Stimulated activated naive B cell treated with anti-CD40 and anti-IgM and Interleukin-4, amounts not matched to agents 10 μg/mL and 1 μg/mL and 100 μg/mL, for 72 hours (primary cell): ENCODE measurements around the gene UNC5A.

Experiments
- ATAC-seq, 2 donors: fragments of 150-1000 bp; cut with Tn5 transposase; replicated peaks; 2 replicates each; pipeline ENCODE4 v1.10.0; 2021; ENCODE audit warnings: moderate library complexity in 1 of 2
- DNase-seq: peaks from one replicate; pipeline ENCODE4 v3.0.0; 2021
- H3K27ac Mint-ChIP-seq: one replicate; pipeline ENCODE4 v1.8.0; 2022; ENCODE audit warnings: mild to moderate bottlenecking, mixed read lengths
- H3K27me3 Mint-ChIP-seq, 2 donors: one replicate each; pipeline ENCODE4 v1.8.0; 2022; ENCODE audit warnings: mixed read lengths in 2 of 2
- H3K36me3 Mint-ChIP-seq, 2 donors: one replicate each; pipeline ENCODE4 v1.8.0; 2022; ENCODE audit warnings: mixed read lengths in 2 of 2, mild to moderate bottlenecking in 1 of 2
- H3K4me1 Mint-ChIP-seq, 2 donors: one replicate each; pipeline ENCODE4 v1.8.0; 2022; ENCODE audit warnings: mixed read lengths in 2 of 2, mild to moderate bottlenecking in 1 of 2
- H3K4me3 Mint-ChIP-seq, 2 donors: one replicate each; pipeline ENCODE4 v1.8.0; 2022; ENCODE audit warnings: mild to moderate bottlenecking in 2 of 2, mixed read lengths in 2 of 2, moderate library complexity in 1 of 2
- H3K9me3 Mint-ChIP-seq, 2 donors: one replicate each; pipeline ENCODE4 v1.8.0; 2022; ENCODE audit warnings: mixed read lengths in 2 of 2, mild to moderate bottlenecking in 1 of 2

Gene UNC5A

GRCh38 chr5:176857216-176857893, 47.0 kb downstream of the UNC5A start:
- no peak overlapping the region for H3K27ac Mint-ChIP-seq

GRCh38 chr5:176857894-176858273, 47.5 kb downstream of the UNC5A start:
- H3K27ac Mint-ChIP-seq, result no peak overlapping the region

More at GRCh38 chr5:176857216-176857893, 47.0 kb downstream of the UNC5A start:
- H3K9me3 Mint-ChIP-seq, result no peaks in the 10 kb centered on the region
- H3K4me3 Mint-ChIP-seq, result no peak overlapping the region
- peaks cover 50 to 55% of the 10 kb centered on the region in 2 donors for H3K27me3 Mint-ChIP-seq
- ATAC-seq, result no peak
- no peak for DNase-seq
- no peaks in the 10 kb centered on the region for H3K36me3 Mint-ChIP-seq
- H3K4me1 Mint-ChIP-seq, result peaks cover 1 to 2% of the 10 kb centered on the region in 2 donors

GRCh38 chr5:176859916-176860315, 49.6 kb downstream of the UNC5A start:
- H3K27ac Mint-ChIP-seq, result no peak overlapping the region
- H3K9me3 Mint-ChIP-seq, result no peaks in the 10 kb centered on the region
- H3K36me3 Mint-ChIP-seq, result no peaks in the 10 kb centered on the region
- ATAC-seq (no peak), DNase-seq (no peak)
- peaks cover 53 to 58% of the 10 kb centered on the region in 2 donors for H3K27me3 Mint-ChIP-seq
- no peak overlapping the region for H3K4me3 Mint-ChIP-seq
- peaks cover 7 to 11% of the 10 kb centered on the region in 2 donors for H3K4me1 Mint-ChIP-seq

More at GRCh38 chr5:176857894-176858273, 47.5 kb downstream of the UNC5A start:
- Mint-ChIP-seq H3K36me3 (no peaks in the 10 kb centered on the region), H3K9me3 (no peaks in the 10 kb centered on the region), H3K4me1 (peaks cover 5 to 6% of the 10 kb centered on the region in 2 donors), H3K4me3 (no peak overlapping the region), H3K27me3 (peaks cover 50 to 58% of the 10 kb centered on the region in 2 donors)
- DNase-seq (no peak), ATAC-seq (no peak)

GRCh38 chr5:176860381-176860780, 50.0 kb downstream of the UNC5A start:
- H3K4me1 Mint-ChIP-seq, result peaks cover 7 to 11% of the 10 kb centered on the region in 2 donors
- no peak overlapping the region for H3K4me3 Mint-ChIP-seq
- H3K36me3 Mint-ChIP-seq, result no peaks in the 10 kb centered on the region
- DNase-seq, result no peak
- no peak for ATAC-seq
- peaks cover 50 to 58% of the 10 kb centered on the region in 2 donors for H3K27me3 Mint-ChIP-seq
- H3K27ac Mint-ChIP-seq, result no peak overlapping the region
- H3K9me3 Mint-ChIP-seq, result no peaks in the 10 kb centered on the region

GRCh38 chr5:176861276-176861675, 50.9 kb downstream of the UNC5A start:
- Mint-ChIP-seq H3K9me3 (no peaks in the 10 kb centered on the region), H3K27ac (no peak overlapping the region), H3K4me1 (peaks cover 7 to 11% of the 10 kb centered on the region in 2 donors), H3K27me3 (peaks cover 55 to 65% of the 10 kb centered on the region in 2 donors), H3K36me3 (no peaks in the 10 kb centered on the region), H3K4me3 (no peak overlapping the region)
- no peak for ATAC-seq
- DNase-seq, result no peak

- Mint-ChIP-seq H3K36me3 (no peaks in the 10 kb centered on the region), H3K4me1 (peaks cover 5 to 11% of the 10 kb centered on the region in 2 donors), H3K27me3 (peaks cover 56 to 68% of the 10 kb centered on the region in 2 donors), H3K4me3 (no peak overlapping the region), H3K27ac (no peak overlapping the region), H3K9me3 (no peaks in the 10 kb centered on the region)
- ATAC-seq, result no peak
- DNase-seq, result no peak
These were observed 52.1 kb downstream of the UNC5A start for GRCh38 chr5:176862330-176862995.

GRCh38 chr5:176863041-176863764, 52.8 kb downstream of the UNC5A start:
- DNase-seq (no peak), ATAC-seq (peak in 1 of 2 donors; percentile 36)
- peaks cover 52 to 69% of the 10 kb centered on the region in 2 donors for H3K27me3 Mint-ChIP-seq
- H3K27ac Mint-ChIP-seq, result no peak overlapping the region
- H3K4me1 Mint-ChIP-seq, result peaks cover 5 to 11% of the 10 kb centered on the region in 2 donors
- H3K4me3 Mint-ChIP-seq, result no peak overlapping the region
- H3K9me3 Mint-ChIP-seq, result no peaks in the 10 kb centered on the region
- no peaks in the 10 kb centered on the region for H3K36me3 Mint-ChIP-seq

- no peaks in the 10 kb centered on the region for H3K9me3 Mint-ChIP-seq
- ATAC-seq, result no peak
- DNase-seq, result no peak
- H3K27me3 Mint-ChIP-seq, result peaks cover 47 to 69% of the 10 kb centered on the region in 2 donors
- H3K27ac Mint-ChIP-seq, result no peak overlapping the region
- peaks cover 5 to 11% of the 10 kb centered on the region in 2 donors for H3K4me1 Mint-ChIP-seq
- H3K4me3 Mint-ChIP-seq, result no peak overlapping the region
- no peaks in the 10 kb centered on the region for H3K36me3 Mint-ChIP-seq
These were observed 53.4 kb downstream of the UNC5A start for GRCh38 chr5:176863765-176864098.

- no peak overlapping the region for H3K4me3 Mint-ChIP-seq
- H3K27ac Mint-ChIP-seq, result no peak overlapping the region
- H3K27me3 Mint-ChIP-seq, result peaks cover 47 to 69% of the 10 kb centered on the region in 2 donors
These were observed 54.4 kb downstream of the UNC5A start for GRCh38 chr5:176864755-176865154.

GRCh38 chr5:176865964-176866363, 55.6 kb downstream of the UNC5A start:
- no peak for DNase-seq
- H3K27ac Mint-ChIP-seq, result no peak overlapping the region
- H3K9me3 Mint-ChIP-seq, result peaks cover 0 to 2% of the 10 kb centered on the region in 2 donors
- H3K4me1 Mint-ChIP-seq, result peaks cover 10 to 11% of the 10 kb centered on the region in 2 donors
- no peak overlapping the region for H3K4me3 Mint-ChIP-seq
- no peak for ATAC-seq
- H3K27me3 Mint-ChIP-seq, result peaks cover 39 to 62% of the 10 kb centered on the region in 2 donors
- H3K36me3 Mint-ChIP-seq, result no peaks in the 10 kb centered on the region

More at GRCh38 chr5:176864755-176865154, 54.4 kb downstream of the UNC5A start:
- H3K9me3 Mint-ChIP-seq, result no peaks in the 10 kb centered on the region
- H3K4me1 Mint-ChIP-seq, result peaks cover 5 to 11% of the 10 kb centered on the region in 2 donors
- no peaks in the 10 kb centered on the region for H3K36me3 Mint-ChIP-seq
- ATAC-seq, result no peak
- DNase-seq, result no peak

- Mint-ChIP-seq H3K9me3 (peaks cover 0 to 2% of the 10 kb centered on the region in 2 donors), H3K4me3 (no peak overlapping the region), H3K27ac (peak overlapping the region; percentile 68), H3K36me3 (no peaks in the 10 kb centered on the region), H3K4me1 (peaks cover 10 to 11% of the 10 kb centered on the region in 2 donors), H3K27me3 (peaks cover 36 to 55% of the 10 kb centered on the region in 2 donors)
- DNase-seq (no peak), ATAC-seq (no peak)
These were observed 56.5 kb downstream of the UNC5A start for GRCh38 chr5:176866707-176867310.

- Mint-ChIP-seq H3K27me3 (peaks cover 27 to 45% of the 10 kb centered on the region in 2 donors), H3K36me3 (peaks cover 0 to 3% of the 10 kb centered on the region in 2 donors), H3K4me1 (peaks cover 2 to 10% of the 10 kb centered on the region in 2 donors), H3K9me3 (peaks cover 3 to 4% of the 10 kb centered on the region in 2 donors), H3K27ac (no peak overlapping the region), H3K4me3 (no peak overlapping the region)
- ATAC-seq, result no peak
- no peak for DNase-seq
These were observed 57.8 kb downstream of the UNC5A start for GRCh38 chr5:176868126-176868525.

GRCh38 chr5:176868731-176869130, 58.4 kb downstream of the UNC5A start:
- Mint-ChIP-seq H3K27me3 (peaks cover 22 to 44% of the 10 kb centered on the region in 2 donors), H3K4me1 (peaks cover 0 to 10% of the 10 kb centered on the region in 2 donors), H3K27ac (peak overlapping the region; percentile 14), H3K4me3 (no peak overlapping the region), H3K36me3 (peaks cover under 1 to 6% of the 10 kb centered on the region in 2 donors), H3K9me3 (peaks cover 6 to 7% of the 10 kb centered on the region in 2 donors)
- ATAC-seq (no peak), DNase-seq (no peak)

- H3K27me3 Mint-ChIP-seq, result peaks cover 22 to 44% of the 10 kb centered on the region in 2 donors
- DNase-seq (no peak), ATAC-seq (no peak)
- H3K36me3 Mint-ChIP-seq, result peaks cover 3 to 6% of the 10 kb centered on the region in 2 donors
- H3K9me3 Mint-ChIP-seq, result peaks cover 6 to 8% of the 10 kb centered on the region in 2 donors
- peaks cover 0 to 8% of the 10 kb centered on the region in 2 donors for H3K4me1 Mint-ChIP-seq
- H3K27ac Mint-ChIP-seq, result no peak overlapping the region
- no peak overlapping the region for H3K4me3 Mint-ChIP-seq
These were observed 59.2 kb downstream of the UNC5A start for GRCh38 chr5:176869501-176870109.
